HG02938 (cell line): ENCODE measurements around the gene KLHL22.
"Not testable (repeated sequence)": the region's sequence is repeated elsewhere in the genome, so short reads cannot be mapped to it uniquely, and the experiment has no call there.

Experiments
- ATAC-seq: cut with Tn5 transposase; IDR thresholded peaks from one replicate; pipeline ENCODE4 v1.9.1; 2021; ENCODE audit warnings: mild to moderate bottlenecking, moderate library complexity; ENCODE audit not compliant: unreplicated experiment

Gene KLHL22

DNA sequence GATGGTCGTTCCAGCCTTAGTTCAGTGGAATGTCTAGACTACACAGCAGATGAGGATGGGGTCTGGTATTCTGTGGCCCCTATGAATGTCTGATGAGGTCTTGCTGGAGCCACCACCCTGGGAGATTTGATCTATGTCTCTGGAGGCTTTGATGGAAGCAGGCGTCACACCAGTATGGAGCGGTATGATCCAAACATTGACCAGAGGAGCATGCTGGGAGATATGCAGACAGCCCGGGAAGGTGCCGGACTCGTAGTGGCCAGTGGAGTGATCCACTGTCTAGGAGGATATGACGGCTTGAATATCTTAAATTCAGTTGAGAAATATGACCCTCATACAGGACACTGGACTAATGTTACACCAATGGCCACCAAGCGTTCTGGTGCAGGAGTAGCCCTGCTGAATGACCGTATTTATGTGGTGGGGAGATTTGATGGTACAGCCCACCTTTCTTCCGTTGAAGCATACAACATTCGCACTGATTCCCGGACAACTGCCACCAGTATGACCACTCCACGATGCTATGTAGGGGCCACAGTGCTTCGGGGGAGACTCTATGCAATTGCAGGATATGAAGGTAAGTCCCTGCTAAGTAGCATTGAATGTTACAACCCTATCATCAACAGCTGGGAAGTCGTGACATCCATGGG, 44.3 kb downstream of the KLHL22 start:
- ATAC-seq, result not testable (repeated sequence)

DNA sequence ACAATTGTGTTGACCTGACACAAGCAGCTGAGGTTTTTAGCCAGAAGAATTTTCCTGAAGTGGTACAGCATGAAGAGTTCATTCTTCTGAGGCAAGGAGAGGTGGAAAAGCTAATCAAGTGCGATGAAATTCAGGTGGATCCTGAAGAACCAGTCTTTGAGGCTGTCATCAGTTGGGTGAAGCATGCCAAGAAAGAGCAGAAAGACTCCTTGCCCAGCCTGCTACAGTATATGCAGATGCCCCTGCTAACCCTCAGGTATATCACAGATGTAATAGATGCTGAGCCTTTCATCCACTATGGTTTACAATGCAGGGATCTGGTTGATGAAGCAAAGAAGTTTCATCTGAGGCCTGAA, 45.1 kb downstream of the KLHL22 start:
- ATAC-seq, result no peak

DNA sequence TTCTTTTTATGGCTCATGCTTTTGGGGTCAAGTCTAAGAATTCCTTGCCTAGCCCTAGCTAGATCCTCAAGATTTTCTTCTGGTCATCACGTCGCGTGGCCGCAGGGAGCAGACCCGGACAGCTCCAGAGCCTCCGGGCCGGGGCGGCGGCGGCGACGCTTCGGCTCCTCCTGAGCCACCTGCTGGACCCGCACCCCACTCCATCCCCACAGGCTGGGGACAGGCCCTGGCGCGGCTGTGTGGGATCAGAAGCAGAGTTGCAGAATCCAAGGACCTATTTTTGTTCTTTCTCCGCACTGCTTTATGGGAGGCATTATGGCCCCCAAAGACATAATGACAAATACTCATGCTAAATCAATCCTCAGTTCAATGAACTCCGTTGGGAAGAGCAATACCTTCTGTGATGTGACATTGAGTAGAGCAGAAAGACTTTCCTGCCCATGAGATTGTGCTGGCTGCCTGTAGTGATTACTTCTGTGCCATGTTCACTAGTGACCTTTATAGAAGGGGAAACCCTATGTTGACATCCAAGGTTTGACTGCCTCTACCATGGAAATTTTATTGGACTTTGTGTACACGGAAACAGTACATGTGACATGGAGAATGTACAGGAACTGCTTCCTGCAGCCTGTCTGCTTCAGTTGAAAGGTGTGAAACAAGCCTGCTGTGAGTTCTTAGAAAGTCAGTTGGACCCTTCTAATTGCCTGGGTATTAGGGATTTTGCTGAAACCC, 45.6 kb downstream of the KLHL22 start:
- no peak for ATAC-seq

DNA sequence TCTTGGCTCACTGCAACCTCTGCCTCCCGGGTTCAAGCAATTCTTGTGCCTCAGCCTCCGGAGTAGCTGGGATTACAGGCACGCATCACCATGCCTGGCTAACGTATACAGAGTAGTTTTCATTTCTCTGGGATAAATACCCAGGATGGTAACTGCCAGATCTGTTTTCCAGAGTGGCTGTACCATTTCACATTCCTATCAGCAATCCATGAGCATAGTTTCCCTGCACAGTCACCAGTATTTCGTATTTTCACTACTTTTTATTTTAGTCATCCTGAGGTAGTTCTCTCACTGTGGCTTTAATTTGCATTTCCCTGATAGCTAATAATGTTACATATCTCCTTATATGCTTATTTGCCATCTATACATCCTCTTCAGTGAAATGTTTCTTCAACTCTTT, 47.0 kb downstream of the KLHL22 start:
- ATAC-seq, result no peak

DNA sequence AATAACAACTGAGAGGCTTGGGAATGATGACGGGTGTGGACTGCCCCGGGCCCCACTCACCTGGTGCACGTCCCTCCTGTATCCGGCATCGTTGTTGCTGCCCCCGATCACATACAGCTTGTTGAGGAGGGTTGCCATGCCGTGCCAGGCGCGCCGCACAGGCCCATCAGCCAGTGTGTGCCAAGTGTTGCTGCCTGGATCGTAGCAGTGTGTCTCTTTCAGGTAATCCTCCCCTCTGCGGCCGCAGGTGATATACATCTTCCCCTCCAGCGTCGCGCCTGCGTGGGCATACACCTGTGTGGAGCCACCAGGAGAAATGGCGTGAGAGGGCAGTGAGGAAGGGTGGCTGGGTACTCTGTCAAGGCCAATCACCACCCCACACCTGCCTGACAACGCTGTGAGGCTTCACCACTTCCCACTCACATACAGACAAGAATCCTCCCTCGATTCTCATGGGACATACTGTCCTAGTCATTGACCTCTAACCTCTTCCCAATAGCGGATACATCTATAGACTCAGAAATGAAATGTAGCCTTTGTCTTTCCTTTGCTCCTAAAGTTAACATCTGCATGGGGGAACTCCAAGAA, 49.1 kb downstream of the KLHL22 start:
- no peak for ATAC-seq

GRCh38 chr22:20444325-20444724, 51.3 kb downstream of the KLHL22 start:
- no peak for ATAC-seq

DNA sequence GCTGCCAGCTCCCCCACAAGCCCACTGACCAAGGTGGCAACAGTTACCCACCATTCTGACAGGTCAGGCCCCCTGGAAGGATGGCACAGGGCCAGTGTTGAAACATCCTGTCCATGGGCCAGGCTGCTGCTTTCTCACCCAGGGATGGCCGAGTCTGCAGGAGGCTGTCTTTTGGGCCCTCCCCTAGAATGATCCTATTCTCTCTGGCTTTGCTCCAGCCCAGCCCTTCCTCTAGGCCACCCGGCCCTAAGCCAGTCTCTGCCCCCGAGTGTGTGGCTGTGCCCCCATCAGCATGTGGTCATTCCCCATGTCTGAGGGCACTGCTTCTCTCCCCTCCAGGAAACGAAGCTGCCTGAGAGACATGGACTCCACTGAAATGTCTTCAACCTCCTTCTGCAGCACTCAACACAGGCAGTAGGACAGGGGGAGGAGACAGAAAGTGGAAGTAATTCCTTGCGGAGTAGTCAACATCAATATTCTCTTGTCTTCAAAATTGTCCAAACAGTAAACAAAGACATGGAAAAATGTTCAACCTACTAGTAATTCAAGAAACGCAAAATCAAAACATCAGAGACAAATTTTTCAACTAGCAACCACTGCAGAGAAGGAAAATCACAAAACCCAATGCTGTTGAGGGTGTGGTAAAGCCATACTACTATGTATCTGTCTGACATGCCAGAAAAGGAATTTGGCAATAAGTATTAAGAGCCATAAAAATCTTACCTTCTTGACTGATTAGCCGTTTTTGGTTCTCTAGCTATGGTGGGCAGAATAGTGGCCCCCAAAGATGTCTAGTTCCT, 52.9 kb downstream of the KLHL22 start:
- ATAC-seq, result no peak

GRCh38 chr22:20441631-20442484, 53.7 kb downstream of the KLHL22 start:
- no peak for ATAC-seq

DNA sequence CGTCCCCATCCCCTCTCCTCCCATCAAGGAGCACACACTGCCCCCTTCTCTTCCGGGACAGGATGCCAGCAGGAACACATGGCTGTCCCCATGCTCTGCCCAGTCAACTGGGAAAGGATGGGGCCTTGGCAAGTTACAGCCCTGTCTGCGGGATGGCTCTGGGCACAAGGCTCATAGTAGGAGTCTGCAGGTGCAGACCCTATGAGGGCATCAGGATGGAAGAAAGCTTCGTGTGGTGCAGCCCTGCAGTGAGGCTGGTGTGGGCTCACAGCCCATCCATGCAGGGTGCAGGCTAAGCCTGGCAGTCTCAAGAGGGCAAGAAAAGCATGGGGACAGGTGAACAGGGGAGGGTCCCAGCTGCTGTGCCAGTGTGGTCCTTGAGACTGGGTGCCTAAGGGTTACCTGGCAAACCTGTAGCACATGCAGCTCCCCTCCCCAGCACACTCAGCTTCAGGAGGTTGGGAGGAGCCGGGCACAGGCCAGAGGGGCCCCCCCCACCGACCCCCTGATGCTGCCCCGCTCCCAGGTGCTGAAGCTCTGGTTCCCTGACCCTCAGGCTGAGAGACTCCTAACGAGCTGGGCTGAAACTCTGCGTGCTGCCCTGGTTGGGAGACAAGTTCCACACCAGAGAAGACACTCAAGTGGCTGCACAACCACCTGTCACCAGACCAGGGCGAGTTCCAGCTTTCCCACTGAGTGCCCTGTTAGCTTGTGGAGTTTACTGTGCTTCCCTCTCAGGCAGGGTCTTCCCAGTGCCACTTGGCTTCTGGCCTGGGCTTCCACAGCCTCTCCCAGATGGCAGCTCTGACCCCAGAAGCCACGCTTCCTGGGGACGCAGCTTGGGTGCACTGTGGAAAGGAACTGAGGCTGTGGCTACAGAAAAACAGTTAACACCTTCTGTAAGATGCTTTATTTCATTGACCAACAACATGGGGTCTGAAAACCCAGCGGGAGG, 54.7 kb downstream of the KLHL22 start:
- ATAC-seq, result no peak

GRCh38 chr22:20439928-20440575, 55.5 kb downstream of the KLHL22 start:
- no peak for ATAC-seq

DNA sequence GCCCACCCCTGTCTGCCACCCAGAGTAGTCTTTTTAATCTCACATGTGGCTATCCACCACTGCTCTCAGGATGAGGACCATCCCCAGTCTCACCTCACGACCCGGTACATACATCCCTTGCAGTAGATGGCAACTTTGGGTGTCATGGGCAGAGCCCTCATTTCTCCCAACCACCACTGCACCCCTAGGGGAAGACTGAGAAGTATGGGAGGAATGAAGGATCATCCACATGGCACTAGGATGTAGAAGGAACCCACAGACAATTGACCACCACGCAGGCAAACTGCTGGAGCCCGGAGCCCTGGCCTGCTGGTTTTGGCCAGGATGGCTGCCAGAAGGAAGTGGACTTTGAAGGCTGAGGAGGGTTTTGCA, 56.1 kb downstream of the KLHL22 start:
- no peak for ATAC-seq

- ATAC-seq, result no peak
Measured at GRCh38 chr22:20438678-20439492, 56.7 kb downstream of the KLHL22 start.

DNA sequence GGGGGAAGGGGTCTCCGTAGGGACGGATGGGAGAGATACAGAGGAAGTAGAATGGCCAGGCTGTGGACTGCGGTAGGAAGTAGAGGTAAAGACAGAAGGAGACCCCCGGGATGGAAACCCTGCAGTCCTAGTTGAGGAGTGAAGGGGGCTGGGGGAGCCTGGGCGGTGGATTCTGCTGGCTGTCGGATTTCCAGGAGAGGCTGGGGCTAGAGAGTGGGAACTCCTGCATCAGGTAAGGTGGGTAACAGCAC, 57.2 kb downstream of the KLHL22 start:
- ATAC-seq, result no peak

DNA sequence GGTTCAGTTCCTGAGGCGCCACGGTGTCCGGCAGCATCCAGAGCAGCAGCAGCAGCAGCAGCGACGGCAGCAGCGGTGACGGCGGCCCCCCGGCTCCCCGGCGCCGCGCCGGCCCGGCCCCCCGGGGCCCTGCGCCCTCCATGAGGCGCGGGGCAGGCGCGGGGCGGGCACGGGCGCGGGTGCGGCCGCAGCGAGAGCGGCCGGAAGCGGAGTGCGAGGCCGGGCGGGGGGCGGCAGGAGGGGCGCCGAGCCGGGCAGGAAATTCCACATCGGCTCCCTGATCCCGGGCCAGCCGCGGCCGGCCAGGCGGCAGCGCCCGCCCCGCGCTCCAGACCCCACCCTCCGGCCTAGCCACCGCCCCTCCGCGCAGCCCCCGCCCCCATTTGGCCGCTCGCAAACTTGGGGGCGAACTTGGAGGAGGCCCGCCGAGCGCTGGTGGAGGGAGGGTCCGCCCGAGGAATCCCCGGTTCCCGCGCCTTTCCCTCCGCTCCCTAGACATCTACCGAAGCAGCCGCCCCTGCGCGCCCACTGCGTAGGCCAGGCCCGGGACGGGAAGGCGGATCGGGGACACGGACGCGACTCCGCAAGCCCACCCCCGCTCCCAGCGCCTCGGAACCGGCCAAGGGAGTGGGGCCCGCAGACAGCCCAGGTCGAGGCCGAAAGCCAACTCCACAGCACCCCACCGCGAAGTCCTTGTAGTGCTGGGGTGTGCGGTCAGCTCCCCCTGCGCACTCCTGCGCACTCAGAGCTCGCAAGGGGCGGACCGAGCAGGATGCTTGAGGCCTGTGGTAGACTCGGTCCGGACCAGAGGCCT, 57.8 kb downstream of the KLHL22 start, which contains the start of gene SCARF2:
TSS of gene SCARF2 (minus strand) at position 213 of the 814 bp plus-strand sequence. CDS start at position 142, 71 bp downstream.
- ATAC-seq, result no peak

DNA sequence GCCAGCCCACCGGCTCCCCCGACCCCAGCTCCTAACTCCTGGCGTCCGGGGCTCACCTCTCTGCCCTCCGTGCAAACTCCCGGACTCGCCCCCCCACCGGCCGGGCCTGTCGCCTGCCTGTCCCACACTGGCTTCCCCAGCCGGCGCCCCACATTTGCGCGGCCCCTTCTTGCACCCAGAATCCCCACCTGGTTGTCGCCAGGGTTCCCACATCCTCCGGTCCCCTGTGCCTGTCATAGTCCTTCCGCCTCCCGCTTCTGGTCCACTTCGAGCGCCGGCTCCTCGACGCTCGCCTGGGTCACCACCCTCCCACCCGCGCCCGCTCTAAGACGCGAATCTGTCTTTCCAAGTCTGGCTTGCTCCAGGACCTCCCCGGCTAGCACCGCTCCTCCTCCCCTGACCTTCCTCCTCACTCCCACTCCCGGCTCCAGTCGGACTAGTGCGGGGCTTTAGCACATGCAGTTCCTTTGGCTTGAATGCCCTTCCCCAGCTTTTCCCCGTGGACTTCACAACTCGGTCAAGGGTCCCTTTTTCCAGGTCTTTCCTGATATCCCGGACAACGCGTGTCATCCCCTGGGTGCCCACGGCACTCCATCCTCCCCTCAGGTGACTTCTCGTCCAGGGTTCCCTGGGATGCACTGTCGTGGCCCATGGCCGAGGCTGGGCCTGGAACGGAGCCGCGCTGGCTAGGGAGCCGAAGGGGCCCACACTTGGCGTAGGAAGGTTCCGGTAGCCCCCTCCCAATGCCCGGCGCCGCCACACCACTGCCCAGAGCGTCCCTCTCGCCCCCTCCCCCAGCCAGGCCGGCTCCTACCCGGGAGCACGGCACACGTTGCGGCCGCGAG, 58.6 kb downstream of the KLHL22 start:
- no peak for ATAC-seq

DNA sequence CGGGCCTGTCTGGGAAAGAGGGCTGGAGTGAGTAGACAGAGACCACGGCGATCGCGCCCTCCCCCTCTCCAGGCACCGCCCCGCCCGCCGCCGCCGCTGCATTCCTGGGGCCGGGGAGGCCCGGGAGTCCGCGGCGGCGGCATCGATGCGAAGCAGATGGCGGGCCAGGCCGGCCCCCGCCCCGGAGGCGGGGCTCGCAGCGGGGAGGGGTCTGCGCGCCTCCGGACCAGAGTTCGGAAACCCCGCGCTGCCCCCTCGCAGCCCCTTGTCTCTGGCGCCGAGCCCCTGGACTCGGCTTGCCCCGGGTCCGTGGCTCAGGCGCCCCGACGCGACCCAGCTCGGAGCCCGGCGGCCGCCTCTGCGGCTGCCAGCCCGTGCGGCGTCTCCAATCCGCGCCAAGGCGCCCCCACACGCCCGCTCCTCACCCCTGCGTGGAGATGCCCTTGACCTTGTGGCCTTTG, 59.3 kb downstream of the KLHL22 start:
- no peak for ATAC-seq
